Ishikawa (cell line): ENCODE measurements around the gene REN.

Experiments used
- CEBPB ChIP-seq: IDR thresholded peaks from 2 replicates; pipeline ENCODE4 v1.6.1; 2012
- CREB1 ChIP-seq: IDR thresholded peaks from 2 replicates; pipeline ENCODE4 v1.6.1; 2012; ENCODE audit warnings: low read depth
- EGR1 ChIP-seq: IDR thresholded peaks from 2 replicates; pipeline ENCODE4 v1.6.1; 2012
- EP300 ChIP-seq: IDR thresholded peaks from 2 replicates; pipeline ENCODE4 v1.6.1; 2012; ENCODE audit warnings: borderline replicate concordance
- FOXM1 ChIP-seq: IDR thresholded peaks from 2 replicates; pipeline ENCODE4 v1.6.1; 2012; ENCODE audit warnings: low read depth, borderline replicate concordance
- NFIC ChIP-seq: IDR thresholded peaks from 2 replicates; pipeline ENCODE4 v1.6.1; 2012
- RAD21 ChIP-seq: IDR thresholded peaks from 2 replicates; pipeline ENCODE4 v1.6.1; 2012; ENCODE audit warnings: low read depth
- TAF1 ChIP-seq: IDR thresholded peaks from 2 replicates; pipeline ENCODE4 v1.6.1; 2012; ENCODE audit warnings: low read depth, mild to moderate bottlenecking
- TCF12 ChIP-seq: IDR thresholded peaks from 2 replicates; pipeline ENCODE4 v1.6.1; 2012; ENCODE audit warnings: low read depth
- TEAD4 ChIP-seq: IDR thresholded peaks from 2 replicates; pipeline ENCODE4 v1.6.1; 2012
- USF1 ChIP-seq: IDR thresholded peaks from 2 replicates; pipeline ENCODE4 v1.6.1; 2012
- YY1 ChIP-seq: IDR thresholded peaks from 2 replicates; pipeline ENCODE4 v1.6.1; 2012; ENCODE audit warnings: low read depth
- ZBTB7A ChIP-seq: IDR thresholded peaks from 2 replicates; pipeline ENCODE4 v1.6.1; 2012; ENCODE audit warnings: low read depth
- TF ChIP-seq, protein P1 (sequence below): IDR thresholded peaks from 2 replicates; pipeline ENCODE4 v1.6.1; 2012
- TF ChIP-seq, protein P2 (sequence below): IDR thresholded peaks from 2 replicates; pipeline ENCODE4 v1.6.1; 2012; ENCODE audit warnings: low read depth, mild to moderate bottlenecking

REN gene

DNA sequence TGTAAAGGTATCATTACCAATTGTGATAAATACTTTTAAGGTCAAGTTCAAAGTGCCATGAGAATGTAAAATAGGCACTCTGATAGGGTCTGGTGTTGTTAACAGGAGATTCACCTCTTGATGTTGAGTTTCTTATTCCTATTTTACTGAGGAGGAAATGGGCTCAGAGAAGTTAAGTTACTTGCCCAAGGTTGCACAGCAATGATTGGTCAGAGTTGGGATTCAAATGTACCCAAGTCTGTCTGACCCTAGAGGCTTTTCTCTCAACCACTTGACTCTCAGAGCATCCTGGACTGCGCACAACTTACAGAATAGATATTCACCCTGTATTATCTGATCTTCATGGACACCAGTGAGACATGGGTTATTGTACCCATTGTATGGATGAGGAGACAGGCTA, 59.3 kb downstream of the REN start:
- TF ChIP-seq TAF1 (no peak), USF1 (no peak), TEAD4 (no peak), RAD21 (no peak), EGR1 (no peak), TCF12 (no peak), CREB1 (no peak), NFIC (no peak), ZBTB7A (no peak), FOXM1 (no peak), EP300 (no peak), YY1 (no peak), CEBPB (no peak)
- TF ChIP-seq, protein P1, sequence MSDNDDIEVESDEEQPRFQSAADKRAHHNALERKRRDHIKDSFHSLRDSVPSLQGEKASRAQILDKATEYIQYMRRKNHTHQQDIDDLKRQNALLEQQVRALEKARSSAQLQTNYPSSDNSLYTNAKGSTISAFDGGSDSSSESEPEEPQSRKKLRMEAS, result no peak
- TF ChIP-seq, protein P2, sequence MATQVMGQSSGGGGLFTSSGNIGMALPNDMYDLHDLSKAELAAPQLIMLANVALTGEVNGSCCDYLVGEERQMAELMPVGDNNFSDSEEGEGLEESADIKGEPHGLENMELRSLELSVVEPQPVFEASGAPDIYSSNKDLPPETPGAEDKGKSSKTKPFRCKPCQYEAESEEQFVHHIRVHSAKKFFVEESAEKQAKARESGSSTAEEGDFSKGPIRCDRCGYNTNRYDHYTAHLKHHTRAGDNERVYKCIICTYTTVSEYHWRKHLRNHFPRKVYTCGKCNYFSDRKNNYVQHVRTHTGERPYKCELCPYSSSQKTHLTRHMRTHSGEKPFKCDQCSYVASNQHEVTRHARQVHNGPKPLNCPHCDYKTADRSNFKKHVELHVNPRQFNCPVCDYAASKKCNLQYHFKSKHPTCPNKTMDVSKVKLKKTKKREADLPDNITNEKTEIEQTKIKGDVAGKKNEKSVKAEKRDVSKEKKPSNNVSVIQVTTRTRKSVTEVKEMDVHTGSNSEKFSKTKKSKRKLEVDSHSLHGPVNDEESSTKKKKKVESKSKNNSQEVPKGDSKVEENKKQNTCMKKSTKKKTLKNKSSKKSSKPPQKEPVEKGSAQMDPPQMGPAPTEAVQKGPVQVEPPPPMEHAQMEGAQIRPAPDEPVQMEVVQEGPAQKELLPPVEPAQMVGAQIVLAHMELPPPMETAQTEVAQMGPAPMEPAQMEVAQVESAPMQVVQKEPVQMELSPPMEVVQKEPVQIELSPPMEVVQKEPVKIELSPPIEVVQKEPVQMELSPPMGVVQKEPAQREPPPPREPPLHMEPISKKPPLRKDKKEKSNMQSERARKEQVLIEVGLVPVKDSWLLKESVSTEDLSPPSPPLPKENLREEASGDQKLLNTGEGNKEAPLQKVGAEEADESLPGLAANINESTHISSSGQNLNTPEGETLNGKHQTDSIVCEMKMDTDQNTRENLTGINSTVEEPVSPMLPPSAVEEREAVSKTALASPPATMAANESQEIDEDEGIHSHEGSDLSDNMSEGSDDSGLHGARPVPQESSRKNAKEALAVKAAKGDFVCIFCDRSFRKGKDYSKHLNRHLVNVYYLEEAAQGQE, result no peak

GRCh38 chr1:204105131-204105515, 61.0 kb downstream of the REN start:
- TF ChIP-seq EGR1 (no peak), TCF12 (no peak), RAD21 (no peak)
